ENCODE results near the gene TIMM10. TPM values are rescaled to one million over a fixed set of nuclear protein-coding genes. Genes with fewer than 3 reads are reported as not detected.

The TIMM10 gene
- total and polyA plus RNA-seq, 12 donors = 22.9 to 163 (median 51.5) TPM

DNA sequence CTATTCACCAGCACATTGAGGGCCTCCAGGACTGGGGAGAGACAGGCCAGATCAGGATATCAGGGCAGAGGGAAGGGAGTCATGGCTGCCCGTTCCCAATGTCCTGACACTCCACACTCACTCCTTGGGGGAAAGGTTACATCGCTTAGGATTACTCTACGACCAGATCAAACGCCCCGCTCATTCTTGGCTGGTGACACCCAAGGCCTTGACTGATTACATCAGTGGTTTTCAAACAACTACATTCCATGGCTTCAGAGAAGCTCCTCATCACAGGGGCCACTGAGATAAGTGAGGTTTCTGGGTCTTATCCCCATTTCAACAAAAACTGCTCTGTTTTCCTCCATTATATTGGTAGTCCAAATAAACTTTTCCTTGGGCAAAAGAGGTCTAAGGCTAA, 21.9 kb upstream of the TIMM10 start:
- intact Hi-C loops (cut with DNase I) = no loop called here
- Histone ChIP-seq H3K27ac (no peak overlapping the region), H3K27me3 (no peaks in the 10 kb centered on the region), H3K4me1 (peaks cover 0 to 7% (median 0%) of the 10 kb centered on the region in 9 donors), H3K36me3 (peaks cover 0 to 99% (median 53%) of the 10 kb centered on the region in 9 donors), H3K4me3 (no peak overlapping the region), H3K9me3 (no peaks in the 10 kb centered on the region)
- 84 to 87% methylated on average over 5 of the region's 5 CpGs for WGBS, 2 donors
- ATAC-seq = no peak
- TF ChIP-seq, protein P1, sequence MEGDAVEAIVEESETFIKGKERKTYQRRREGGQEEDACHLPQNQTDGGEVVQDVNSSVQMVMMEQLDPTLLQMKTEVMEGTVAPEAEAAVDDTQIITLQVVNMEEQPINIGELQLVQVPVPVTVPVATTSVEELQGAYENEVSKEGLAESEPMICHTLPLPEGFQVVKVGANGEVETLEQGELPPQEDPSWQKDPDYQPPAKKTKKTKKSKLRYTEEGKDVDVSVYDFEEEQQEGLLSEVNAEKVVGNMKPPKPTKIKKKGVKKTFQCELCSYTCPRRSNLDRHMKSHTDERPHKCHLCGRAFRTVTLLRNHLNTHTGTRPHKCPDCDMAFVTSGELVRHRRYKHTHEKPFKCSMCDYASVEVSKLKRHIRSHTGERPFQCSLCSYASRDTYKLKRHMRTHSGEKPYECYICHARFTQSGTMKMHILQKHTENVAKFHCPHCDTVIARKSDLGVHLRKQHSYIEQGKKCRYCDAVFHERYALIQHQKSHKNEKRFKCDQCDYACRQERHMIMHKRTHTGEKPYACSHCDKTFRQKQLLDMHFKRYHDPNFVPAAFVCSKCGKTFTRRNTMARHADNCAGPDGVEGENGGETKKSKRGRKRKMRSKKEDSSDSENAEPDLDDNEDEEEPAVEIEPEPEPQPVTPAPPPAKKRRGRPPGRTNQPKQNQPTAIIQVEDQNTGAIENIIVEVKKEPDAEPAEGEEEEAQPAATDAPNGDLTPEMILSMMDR (IDR thresholded peaks at IDR 0.05) = no peak
- DNase-seq = no peak

DNA sequence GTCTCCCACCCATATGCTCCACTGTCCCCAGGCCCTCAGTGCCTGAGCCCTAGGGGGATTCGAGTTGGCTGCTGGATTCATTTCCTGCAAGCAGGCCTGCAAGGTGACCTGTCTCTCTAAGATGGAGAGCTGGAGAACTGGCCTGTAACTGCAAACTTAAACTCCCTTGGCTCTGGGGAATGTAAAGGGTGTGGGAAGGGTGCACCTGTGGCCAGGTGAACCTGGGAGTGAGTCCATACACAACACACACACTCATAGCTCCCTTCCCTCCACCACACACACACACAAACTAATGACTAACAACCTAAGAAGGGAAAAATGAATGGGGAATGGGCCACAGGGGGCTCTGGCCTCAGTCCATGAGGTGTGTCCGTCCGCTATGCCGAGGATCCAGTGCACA, 21.4 kb upstream of the TIMM10 start:
- no peak overlapping the region for H3K27ac ChIP-seq
- H3K4me1 ChIP-seq = peaks cover 0 to 12% (median 0%) of the 10 kb centered on the region in 9 donors
- DNase-seq = no peak
- H3K9me3 ChIP-seq = no peaks in the 10 kb centered on the region
- ATAC-seq = no peak
- intact Hi-C loops (cut with DNase I) = no loop called here
- no peaks in the 10 kb centered on the region for H3K27me3 ChIP-seq
- TF ChIP-seq, protein P1 (IDR thresholded peaks at IDR 0.05) = no peak
- no peak overlapping the region for H3K4me3 ChIP-seq
- H3K36me3 ChIP-seq = peaks cover 0 to 97% (median 52%) of the 10 kb centered on the region in 9 donors
- WGBS, 2 donors = 87 to 92% methylated on average over 4 of the region's 4 CpGs

DNA sequence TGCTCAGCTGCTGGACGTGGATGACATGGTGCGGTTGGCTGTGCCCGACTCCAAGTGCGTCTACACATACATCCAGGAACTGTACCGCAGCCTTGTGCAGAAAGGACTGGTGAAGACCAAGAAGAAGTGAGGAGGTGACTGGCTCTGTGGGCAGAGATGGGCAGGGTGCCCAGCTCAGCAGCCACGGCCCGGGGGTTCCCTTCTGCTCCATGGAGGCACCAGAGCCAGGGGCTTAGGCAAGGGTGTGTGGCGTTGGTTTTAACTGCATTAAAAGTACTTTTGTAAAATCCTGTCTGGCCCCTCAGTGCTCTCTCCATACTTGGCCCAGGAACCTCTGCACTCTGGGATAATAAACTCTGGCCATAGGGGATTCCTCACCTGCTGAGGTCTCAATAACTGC, 19.4 kb upstream of the TIMM10 start:
- intact Hi-C loops (cut with DNase I) = no loop called here
- H3K36me3 ChIP-seq = peaks cover 0 to 91% (median 34%) of the 10 kb centered on the region in 9 donors

DNA sequence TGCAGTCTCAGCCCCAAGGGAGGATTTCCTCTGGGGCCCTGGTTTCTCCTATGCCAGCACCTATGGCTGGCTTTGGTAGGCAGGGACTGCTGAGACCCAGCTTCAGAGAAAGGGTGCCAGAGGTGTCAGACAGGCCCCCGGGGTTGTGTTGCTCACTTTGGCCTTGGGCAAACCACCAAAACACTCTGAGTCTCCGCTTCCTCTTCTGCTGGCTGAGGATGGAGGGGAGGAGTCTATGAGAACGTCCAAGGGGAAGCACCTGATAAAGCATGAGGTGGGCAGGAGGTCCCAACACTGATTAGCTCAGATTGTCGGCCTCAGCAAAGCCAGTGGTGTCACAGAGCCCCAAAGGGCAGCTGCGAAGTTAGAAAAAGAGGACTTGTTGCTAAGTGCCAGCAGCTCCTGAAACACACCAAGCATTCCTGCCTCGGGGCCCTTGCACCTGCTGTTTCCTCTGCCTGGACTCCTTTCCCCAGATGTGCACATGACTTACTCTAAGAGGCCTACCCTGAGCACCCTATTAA, 17.4 kb upstream of the TIMM10 start:
- no peak for ATAC-seq
- TF ChIP-seq, protein P1 (IDR thresholded peaks at IDR 0.05) = no peak
- H3K4me1 ChIP-seq = peaks cover 0 to 13% (median 0%) of the 10 kb centered on the region in 9 donors
- H3K27ac ChIP-seq = peak overlapping the region in 1 of 10 donors; percentile 26
- H3K27me3 ChIP-seq = no peaks in the 10 kb centered on the region
- 39 to 41% methylated on average over 6 of the region's 6 CpGs for WGBS, 2 donors
- intact Hi-C loops (cut with DNase I) = no loop called here
- H3K4me3 ChIP-seq = no peak overlapping the region
- DNase-seq = no peak
- H3K9me3 ChIP-seq = no peaks in the 10 kb centered on the region
- H3K36me3 ChIP-seq = peaks cover 0 to 70% (median 23%) of the 10 kb centered on the region in 9 donors

More for the DNA sequence above, 19.4 kb upstream of the TIMM10 start:
- Histone ChIP-seq H3K4me3 (no peak overlapping the region), H3K27me3 (no peaks in the 10 kb centered on the region), H3K4me1 (peaks cover 0 to 13% (median 0%) of the 10 kb centered on the region in 9 donors), H3K27ac (no peak overlapping the region), H3K9me3 (no peaks in the 10 kb centered on the region)
- WGBS, 2 donors = 91 to 93% methylated on average over 8 of the region's 8 CpGs
- TF ChIP-seq, protein P1 (IDR thresholded peaks at IDR 0.05) = no peak
- ATAC-seq (no peak), DNase-seq (no peak)

All from heart right ventricle (tissue), 16 donors.